HepG2 (cell line): Measurements from ENCODE around the gene USE1. TPM values are rescaled to one million over a fixed set of nuclear protein-coding genes. Genes with fewer than 3 reads are reported as not detected.

ENCODE experiments used
- FOXK1 ChIP-seq: sonication (generic); formaldehyde crosslinking; IDR thresholded peaks from 2 replicates; pipeline ENCODE4 v1.4.0; 2020; ENCODE audit warnings: low read depth, missing genetic modification reagents, borderline replicate concordance
- HMG20B ChIP-seq: conservative IDR thresholded peaks from 2 replicates; pipeline ENCODE4 v1.6.1; 2016; ENCODE audit warnings: missing genetic modification reagents, missing compliant biosample characterization
- HOXA5 ChIP-seq: sonication (generic); formaldehyde crosslinking; IDR thresholded peaks from 2 replicates; pipeline ENCODE4 v1.4.0; 2020; ENCODE audit warnings: missing genetic modification reagents
- KAT8 ChIP-seq: IDR thresholded peaks from 2 replicates; pipeline ENCODE4 v1.6.1; 2016; ENCODE audit warnings: missing genetic modification reagents, missing compliant biosample characterization
- NONO ChIP-seq, 2 experiments: fragments of 450-650 bp in 1 of 2; sonication (generic) in 1 of 2; formaldehyde crosslinking in 1 of 2; IDR thresholded peaks in 1 of 2; conservative IDR thresholded peaks in 1 of 2; 2 replicates each; pipeline versions ENCODE4 v1.6.1 to v1.8.0; 2017 to 2022; ENCODE audit warnings: mild to moderate bottlenecking in 1 of 2, missing genetic modification reagents in 1 of 2, moderate library complexity in 1 of 2
- ZFX ChIP-seq: sonication (generic); formaldehyde crosslinking; IDR thresholded peaks from 2 replicates; pipeline ENCODE4 v1.4.0; 2020; ENCODE audit warnings: mild to moderate bottlenecking, low read depth, missing genetic modification reagents, moderate library complexity
- ZNF337 ChIP-seq: sonication (generic); formaldehyde crosslinking; IDR thresholded peaks from 2 replicates; pipeline ENCODE4 v1.5.1; 2020; ENCODE audit warnings: missing genetic modification reagents, low read depth, mild to moderate bottlenecking, borderline replicate concordance
- ZNF607 ChIP-seq: sonication (generic); formaldehyde crosslinking; IDR thresholded peaks from 2 replicates; pipeline ENCODE4 v1.5.1; 2020; ENCODE audit warnings: missing genetic modification reagents, mild to moderate bottlenecking, borderline replicate concordance
- ZNF678 ChIP-seq: sonication (generic); formaldehyde crosslinking; IDR thresholded peaks from 2 replicates; pipeline ENCODE4 v1.4.0; 2020; ENCODE audit warnings: mild to moderate bottlenecking, missing genetic modification reagents
- ZSCAN25 ChIP-seq: sonication (generic); formaldehyde crosslinking; IDR thresholded peaks from 2 replicates; pipeline ENCODE4 v1.8.0; 2022; ENCODE audit warnings: mild to moderate bottlenecking, missing genetic modification reagents
- polyA plus RNA-seq, 8 experiments: library from polyadenylated mRNA; depleted of rRNA in 3 of 8; stranded (reverse) in 7 of 8; unstranded in 1 of 8; fragments of >200 nt; fragmentation: Illumina TruSeq in 4 of 8; extraction: Trizol in 4 of 8; gene quantifications; 2 replicates each; pipeline versions ENCODE4 v1.2.1 to v1.2.3, GENCODE V29; 2011 to 2016; ENCODE audit warnings: low read depth in 4 of 8, missing spikeins in 1 of 8, mixed read lengths in 1 of 8; ENCODE audit not compliant: insufficient read depth in 1 of 8
- total RNA-seq, 5 experiments: library from RNA; depleted of rRNA; stranded (reverse); fragments of >200 nt; fragmentation: Illumina TruSeq; extraction: Trizol; gene quantifications; 2 replicates each; pipeline ENCODE4 v1.2.3, GENCODE V29; 2016; ENCODE audit warnings: low read depth in 1 of 5
- TF ChIP-seq, protein P1 (sequence below): sonication (generic); formaldehyde crosslinking; IDR thresholded peaks from 2 replicates; pipeline ENCODE4 v1.4.0; 2020; ENCODE audit warnings: missing genetic modification reagents
- TF ChIP-seq, protein P2 (sequence below): sonication (generic); formaldehyde crosslinking; IDR thresholded peaks from 2 replicates; pipeline ENCODE4 v1.4.0; 2020; ENCODE audit warnings: low read depth, mild to moderate bottlenecking, missing genetic modification reagents
- TF ChIP-seq, protein P3 (sequence below): sonication (generic); formaldehyde crosslinking; IDR thresholded peaks from 2 replicates; pipeline ENCODE4 v1.4.0; 2020; ENCODE audit warnings: low read depth, missing genetic modification reagents
- TF ChIP-seq, protein P4 (sequence below): IDR thresholded peaks from 2 replicates; pipeline ENCODE4 v1.6.1; 2016; ENCODE audit warnings: missing compliant biosample characterization, missing genetic modification reagents, borderline replicate concordance
- TF ChIP-seq, protein P5 (sequence below), 2 experiments: sonication (generic) in 1 of 2; formaldehyde crosslinking in 1 of 2; IDR thresholded peaks; 2 replicates each; pipeline versions ENCODE4 v1.4.0 to v1.6.1; 2018 to 2020; ENCODE audit warnings: missing genetic modification reagents in 2 of 2, borderline replicate concordance in 1 of 2, low read depth in 1 of 2, mild to moderate bottlenecking in 1 of 2, missing biosample characterization in 1 of 2

USE1 gene
- total and polyA plus RNA-seq, 2 of the 13 experiments (the other 11 are each of a cell fraction or from before 2014, with no cell fraction given), result 9.9 to 17.6 TPM

DNA sequence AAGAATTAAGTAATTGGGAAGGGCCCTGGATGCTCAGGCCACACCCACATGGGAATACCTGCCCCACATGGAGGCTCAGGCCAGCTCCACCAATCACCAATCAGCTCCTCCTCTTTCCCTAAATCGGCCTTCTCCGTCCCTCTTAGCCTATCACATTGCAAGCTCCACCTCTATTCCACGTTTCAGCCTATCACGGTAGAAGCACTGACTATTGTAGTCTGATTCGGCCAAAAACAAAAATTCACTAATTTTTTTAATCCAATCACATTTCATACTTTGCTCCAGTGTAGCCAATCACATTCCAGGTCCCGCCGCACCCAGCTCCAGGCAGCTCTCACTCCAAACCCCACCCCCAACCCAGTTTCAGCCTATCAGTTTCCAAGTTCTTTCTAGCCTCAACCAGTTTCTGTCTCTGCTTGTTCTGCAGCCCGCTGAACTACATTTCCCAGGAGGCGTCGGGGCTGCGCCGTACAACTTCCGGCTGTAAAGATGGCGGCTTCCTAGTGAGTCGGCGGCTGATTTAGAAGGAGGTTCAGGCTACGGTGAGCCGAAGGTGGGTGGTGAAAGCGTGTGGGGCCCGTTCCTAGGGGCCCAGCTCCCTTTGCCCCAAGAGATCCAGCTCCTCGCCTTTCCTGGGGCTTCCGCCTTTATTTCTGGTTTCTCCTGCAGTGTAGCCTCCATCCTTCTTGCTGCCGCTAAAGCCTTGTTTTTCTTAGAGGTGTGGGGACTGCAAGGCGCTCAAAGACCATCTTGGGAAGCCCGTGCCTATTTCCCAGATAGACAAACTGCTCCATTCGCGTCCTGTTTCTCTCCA is 52.0 kb downstream of the USE1 start, which contains the start of gene BABAM1 (continued):
- TF ChIP-seq, protein P1, sequence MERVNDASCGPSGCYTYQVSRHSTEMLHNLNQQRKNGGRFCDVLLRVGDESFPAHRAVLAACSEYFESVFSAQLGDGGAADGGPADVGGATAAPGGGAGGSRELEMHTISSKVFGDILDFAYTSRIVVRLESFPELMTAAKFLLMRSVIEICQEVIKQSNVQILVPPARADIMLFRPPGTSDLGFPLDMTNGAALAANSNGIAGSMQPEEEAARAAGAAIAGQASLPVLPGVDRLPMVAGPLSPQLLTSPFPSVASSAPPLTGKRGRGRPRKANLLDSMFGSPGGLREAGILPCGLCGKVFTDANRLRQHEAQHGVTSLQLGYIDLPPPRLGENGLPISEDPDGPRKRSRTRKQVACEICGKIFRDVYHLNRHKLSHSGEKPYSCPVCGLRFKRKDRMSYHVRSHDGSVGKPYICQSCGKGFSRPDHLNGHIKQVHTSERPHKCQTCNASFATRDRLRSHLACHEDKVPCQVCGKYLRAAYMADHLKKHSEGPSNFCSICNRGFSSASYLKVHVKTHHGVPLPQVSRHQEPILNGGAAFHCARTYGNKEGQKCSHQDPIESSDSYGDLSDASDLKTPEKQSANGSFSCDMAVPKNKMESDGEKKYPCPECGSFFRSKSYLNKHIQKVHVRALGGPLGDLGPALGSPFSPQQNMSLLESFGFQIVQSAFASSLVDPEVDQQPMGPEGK (CRISPR knock-in tag), result 0 out of 2 replicates have a peak, but pooled peaks have one; percentile 15
- TF ChIP-seq, protein P2, sequence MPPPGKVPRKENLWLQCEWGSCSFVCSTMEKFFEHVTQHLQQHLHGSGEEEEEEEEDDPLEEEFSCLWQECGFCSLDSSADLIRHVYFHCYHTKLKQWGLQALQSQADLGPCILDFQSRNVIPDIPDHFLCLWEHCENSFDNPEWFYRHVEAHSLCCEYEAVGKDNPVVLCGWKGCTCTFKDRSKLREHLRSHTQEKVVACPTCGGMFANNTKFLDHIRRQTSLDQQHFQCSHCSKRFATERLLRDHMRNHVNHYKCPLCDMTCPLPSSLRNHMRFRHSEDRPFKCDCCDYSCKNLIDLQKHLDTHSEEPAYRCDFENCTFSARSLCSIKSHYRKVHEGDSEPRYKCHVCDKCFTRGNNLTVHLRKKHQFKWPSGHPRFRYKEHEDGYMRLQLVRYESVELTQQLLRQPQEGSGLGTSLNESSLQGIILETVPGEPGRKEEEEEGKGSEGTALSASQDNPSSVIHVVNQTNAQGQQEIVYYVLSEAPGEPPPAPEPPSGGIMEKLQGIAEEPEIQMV (CRISPR knock-in tag), result 0 out of 2 replicates have a peak, but pooled peaks have one; percentile 18
- TF ChIP-seq FOXK1, result peak; percentile 80; the same call in 1 of the 2 replicates
- 0 out of 2 replicates have a peak, but pooled peaks have one; percentile 18 for TF ChIP-seq ZSCAN25 (CRISPR knock-in tag)
- peak; percentile 58; the same call in 1 of the 2 replicates for TF ChIP-seq ZNF678 (CRISPR knock-in tag)
- no peak for TF ChIP-seq ZNF337 (CRISPR knock-in tag)
- TF ChIP-seq, protein P3, sequence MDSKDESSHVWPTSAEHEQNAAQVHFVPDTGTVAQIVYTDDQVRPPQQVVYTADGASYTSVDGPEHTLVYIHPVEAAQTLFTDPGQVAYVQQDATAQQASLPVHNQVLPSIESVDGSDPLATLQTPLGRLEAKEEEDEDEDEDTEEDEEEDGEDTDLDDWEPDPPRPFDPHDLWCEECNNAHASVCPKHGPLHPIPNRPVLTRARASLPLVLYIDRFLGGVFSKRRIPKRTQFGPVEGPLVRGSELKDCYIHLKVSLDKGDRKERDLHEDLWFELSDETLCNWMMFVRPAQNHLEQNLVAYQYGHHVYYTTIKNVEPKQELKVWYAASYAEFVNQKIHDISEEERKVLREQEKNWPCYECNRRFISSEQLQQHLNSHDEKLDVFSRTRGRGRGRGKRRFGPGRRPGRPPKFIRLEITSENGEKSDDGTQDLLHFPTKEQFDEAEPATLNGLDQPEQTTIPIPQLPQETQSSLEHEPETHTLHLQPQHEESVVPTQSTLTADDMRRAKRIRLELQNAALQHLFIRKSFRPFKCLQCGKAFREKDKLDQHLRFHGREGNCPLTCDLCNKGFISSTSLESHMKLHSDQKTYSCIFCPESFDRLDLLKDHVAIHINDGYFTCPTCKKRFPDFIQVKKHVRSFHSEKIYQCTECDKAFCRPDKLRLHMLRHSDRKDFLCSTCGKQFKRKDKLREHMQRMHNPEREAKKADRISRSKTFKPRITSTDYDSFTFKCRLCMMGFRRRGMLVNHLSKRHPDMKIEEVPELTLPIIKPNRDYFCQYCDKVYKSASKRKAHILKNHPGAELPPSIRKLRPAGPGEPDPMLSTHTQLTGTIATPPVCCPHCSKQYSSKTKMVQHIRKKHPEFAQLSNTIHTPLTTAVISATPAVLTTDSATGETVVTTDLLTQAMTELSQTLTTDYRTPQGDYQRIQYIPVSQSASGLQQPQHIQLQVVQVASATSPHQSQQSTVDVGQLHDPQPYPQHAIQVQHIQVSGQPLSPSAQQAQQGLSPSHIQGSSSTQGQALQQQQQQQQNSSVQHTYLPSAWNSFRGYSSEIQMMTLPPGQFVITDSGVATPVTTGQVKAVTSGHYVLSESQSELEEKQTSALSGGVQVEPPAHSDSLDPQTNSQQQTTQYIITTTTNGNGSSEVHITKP (CRISPR knock-in tag), result peak; percentile 65; the same call in 1 of the 2 replicates
- TF ChIP-seq ZFX (CRISPR knock-in tag), result peak; percentile 47; the same call in 1 of the 2 replicates
- TF ChIP-seq HOXA5, result peak; percentile 24; the same call in 1 of the 2 replicates
- no peak for TF ChIP-seq HMG20B (CRISPR knock-in tag)
- TF ChIP-seq, protein P4, sequence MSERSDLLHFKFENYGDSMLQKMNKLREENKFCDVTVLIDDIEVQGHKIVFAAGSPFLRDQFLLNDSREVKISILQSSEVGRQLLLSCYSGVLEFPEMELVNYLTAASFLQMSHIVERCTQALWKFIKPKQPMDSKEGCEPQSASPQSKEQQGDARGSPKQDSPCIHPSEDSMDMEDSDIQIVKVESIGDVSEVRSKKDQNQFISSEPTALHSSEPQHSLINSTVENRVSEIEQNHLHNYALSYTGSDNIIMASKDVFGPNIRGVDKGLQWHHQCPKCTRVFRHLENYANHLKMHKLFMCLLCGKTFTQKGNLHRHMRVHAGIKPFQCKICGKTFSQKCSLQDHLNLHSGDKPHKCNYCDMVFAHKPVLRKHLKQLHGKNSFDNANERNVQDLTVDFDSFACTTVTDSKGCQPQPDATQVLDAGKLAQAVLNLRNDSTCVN, result 0 out of 2 replicates have a peak, but pooled peaks have one; percentile 46
- TF ChIP-seq KAT8, result peak; percentile 94
- 0 out of 2 replicates have a peak, but pooled peaks have one; percentile 36 for TF ChIP-seq ZNF607 (CRISPR knock-in tag)
- TF ChIP-seq NONO (IDR thresholded peaks at IDR 0.05), result no peak
- peak; percentile 58; the same call in 1 of the 2 replicates for TF ChIP-seq NONO (CRISPR knock-in tag; conservative IDR thresholded peaks at IDR 0.05)
- TF ChIP-seq, protein P5, sequence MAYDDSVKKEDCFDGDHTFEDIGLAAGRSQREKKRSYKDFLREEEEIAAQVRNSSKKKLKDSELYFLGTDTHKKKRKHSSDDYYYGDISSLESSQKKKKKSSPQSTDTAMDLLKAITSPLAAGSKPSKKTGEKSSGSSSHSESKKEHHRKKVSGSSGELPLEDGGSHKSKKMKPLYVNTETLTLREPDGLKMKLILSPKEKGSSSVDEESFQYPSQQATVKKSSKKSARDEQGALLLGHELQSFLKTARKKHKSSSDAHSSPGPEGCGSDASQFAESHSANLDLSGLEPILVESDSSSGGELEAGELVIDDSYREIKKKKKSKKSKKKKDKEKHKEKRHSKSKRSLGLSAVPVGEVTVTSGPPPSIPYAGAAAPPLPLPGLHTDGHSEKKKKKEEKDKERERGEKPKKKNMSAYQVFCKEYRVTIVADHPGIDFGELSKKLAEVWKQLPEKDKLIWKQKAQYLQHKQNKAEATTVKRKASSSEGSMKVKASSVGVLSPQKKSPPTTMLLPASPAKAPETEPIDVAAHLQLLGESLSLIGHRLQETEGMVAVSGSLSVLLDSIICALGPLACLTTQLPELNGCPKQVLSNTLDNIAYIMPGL (CRISPR knock-in tag; IDR thresholded peaks at IDR 0.05; ENCODE audit: borderline replicate concordance in 1 of 2, low read depth in 1 of 2), result peak in 1 of 2 experiments; percentile 69; a peak in 2 of 4 replicates
